SU-DHL-6 (cell line): ENCODE data around the gene HAP1.

Experiments used
- EZH2phosphoT487 ChIP-seq: fragments of 200-600 bp; sonication (generic), shearing (Covaris generic); conservative IDR thresholded peaks from 2 replicates; pipeline ENCODE4 v1.6.1; 2018; ENCODE audit warnings: mild to moderate bottlenecking, antibody characterized with exemption, low read length, moderate library complexity, mixed read lengths
- TF ChIP-seq, protein P1 (sequence below): fragments of 200-600 bp; sonication (generic); IDR thresholded peaks from one replicate; pipeline ENCODE4 v1.5.1; 2017; ENCODE audit warnings: antibody characterized with exemption, mild to moderate bottlenecking, low read length, moderate library complexity; ENCODE audit not compliant: insufficient read depth, poor library complexity, severe bottlenecking

DNA sequence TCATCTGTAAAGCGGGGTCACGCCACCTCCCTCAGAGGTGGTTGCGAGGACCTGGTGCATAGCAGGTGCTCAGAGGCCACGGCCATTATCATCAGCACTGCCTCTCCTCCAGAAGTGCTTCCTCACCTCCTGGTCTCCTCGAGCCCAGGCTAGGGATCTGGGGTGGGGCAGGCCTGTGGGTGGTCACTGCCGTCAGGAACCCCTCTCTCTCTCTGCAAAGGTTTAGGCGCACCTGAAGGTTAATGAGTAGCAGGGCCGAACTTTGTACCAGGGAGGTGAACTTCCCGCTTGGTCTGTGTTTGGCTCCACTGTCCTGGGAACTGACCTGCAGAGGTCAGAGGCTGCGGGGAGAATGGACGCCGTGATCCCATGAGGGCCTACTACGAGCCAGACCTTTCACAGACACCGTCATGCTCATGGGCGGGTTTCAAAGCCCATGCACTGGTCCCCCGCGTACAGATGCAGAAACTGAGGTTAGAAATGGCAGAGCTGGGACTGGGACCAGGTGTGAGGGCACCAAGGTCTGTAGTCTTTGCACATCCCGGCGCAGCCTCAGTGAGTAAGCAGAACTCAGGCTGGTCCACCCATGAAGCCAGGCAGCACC lies 38.2 kb upstream of the HAP1 start:
- TF ChIP-seq, protein P1, sequence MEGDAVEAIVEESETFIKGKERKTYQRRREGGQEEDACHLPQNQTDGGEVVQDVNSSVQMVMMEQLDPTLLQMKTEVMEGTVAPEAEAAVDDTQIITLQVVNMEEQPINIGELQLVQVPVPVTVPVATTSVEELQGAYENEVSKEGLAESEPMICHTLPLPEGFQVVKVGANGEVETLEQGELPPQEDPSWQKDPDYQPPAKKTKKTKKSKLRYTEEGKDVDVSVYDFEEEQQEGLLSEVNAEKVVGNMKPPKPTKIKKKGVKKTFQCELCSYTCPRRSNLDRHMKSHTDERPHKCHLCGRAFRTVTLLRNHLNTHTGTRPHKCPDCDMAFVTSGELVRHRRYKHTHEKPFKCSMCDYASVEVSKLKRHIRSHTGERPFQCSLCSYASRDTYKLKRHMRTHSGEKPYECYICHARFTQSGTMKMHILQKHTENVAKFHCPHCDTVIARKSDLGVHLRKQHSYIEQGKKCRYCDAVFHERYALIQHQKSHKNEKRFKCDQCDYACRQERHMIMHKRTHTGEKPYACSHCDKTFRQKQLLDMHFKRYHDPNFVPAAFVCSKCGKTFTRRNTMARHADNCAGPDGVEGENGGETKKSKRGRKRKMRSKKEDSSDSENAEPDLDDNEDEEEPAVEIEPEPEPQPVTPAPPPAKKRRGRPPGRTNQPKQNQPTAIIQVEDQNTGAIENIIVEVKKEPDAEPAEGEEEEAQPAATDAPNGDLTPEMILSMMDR: no peak
- TF ChIP-seq EZH2phosphoT487: no peak
